ENCODE measurements around the gene ADM. TPM values are rescaled to one million over a fixed set of nuclear protein-coding genes. Genes with fewer than 3 reads are reported as not detected.

Gene ADM
- total RNA-seq, 2 donors from 2014 or later, result 20.8 to 21.9 TPM

- no peak for ATAC-seq
- intact Hi-C loops (cut with DNase I), result no loop called here
- no peak for DNase-seq
Measured at GRCh38 chr11:10288881-10289764, 15.8 kb upstream of the ADM start.

DNA sequence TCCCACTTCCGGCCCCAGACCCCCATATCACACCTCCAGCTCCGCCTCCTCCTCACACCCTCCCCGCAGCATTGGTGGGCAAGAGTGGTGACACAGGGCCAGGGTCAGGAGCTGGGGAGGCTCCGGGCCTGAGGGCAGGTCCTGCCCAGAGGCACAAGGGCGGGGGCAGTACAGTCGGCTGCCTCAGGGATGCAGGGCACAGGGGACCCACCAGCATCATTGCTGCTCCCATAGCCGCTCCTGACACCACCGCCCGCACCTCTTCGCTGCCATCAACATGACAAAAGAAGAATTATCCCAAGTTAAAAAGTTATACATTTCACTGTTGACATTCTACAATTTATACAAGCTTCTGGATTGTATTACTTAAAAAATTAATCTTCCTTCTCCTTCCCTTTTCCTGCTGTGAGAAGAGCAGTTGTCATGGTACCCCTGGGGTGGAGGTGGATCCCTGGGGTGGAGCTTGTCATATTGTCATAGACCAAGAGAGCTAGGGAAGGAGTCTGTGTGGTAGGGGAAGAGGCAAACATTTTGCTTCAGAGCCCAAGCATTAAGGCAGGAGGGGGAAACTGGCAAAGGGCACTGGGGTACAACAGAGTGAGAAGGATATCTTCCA lies 15.0 kb upstream of the ADM start:
- no peak for ATAC-seq
- no peak for DNase-seq
- intact Hi-C loops (cut with DNase I), result no loop called here

DNA sequence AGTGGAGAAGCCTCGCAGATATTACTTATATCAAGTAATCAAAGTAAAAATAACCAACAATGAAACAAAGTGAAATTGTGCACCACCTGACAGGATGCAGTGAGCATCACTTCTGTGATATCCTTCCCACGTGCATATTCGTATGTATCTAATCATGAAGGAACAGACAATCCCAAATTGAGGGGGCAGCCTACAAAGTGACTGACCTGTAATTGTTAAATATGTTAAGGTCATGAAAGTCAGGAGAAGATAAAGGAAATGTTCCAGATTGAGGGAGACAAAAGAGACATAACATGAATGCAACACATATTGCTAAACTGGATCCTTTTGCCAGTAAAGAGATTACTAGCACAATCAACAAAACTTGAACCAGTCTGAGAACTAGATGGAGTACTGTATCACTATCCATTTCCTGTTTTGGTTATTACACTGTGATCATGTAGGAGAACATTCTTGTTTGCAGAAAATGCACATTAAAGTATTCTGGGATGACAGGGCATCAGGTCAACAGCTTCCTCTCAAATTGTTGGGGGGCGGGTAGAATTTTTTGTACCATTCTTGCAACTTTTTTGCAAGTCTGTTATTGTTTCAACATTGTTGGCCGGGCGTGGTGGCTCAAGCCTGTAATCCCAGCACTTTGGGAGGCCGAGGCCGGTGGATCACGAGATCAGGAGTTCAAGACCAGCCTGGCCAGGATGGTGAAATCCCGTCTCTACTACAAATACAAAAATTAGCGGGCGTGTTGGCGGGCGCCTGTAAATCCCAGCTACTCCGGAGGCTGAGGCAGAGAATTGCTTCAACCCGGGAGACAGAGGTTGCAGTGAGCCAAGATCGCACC lies 12.9 kb upstream of the ADM start:
- no peak for ATAC-seq
- intact Hi-C loops (cut with DNase I), result no loop called here
- no peak for DNase-seq

GRCh38 chr11:10293423-10294289 lies 11.2 kb upstream of the ADM start, which contains the start of gene SBF2:
SBF2 (minus strand) TSS chr11:10294219; CDS start chr11:10294069, 150 bp downstream.
- peak; percentile 88 for DNase-seq
- ATAC-seq, result peak; percentile 92 to 96
- intact Hi-C loops (cut with DNase I), result no loop called here

GRCh38 chr11:10294290-10294953 lies 10.5 kb upstream of the ADM start:
- peak; percentile 47 for DNase-seq

GRCh38 chr11:10295064-10295901 lies 9.6 kb upstream of the ADM start:
- intact Hi-C loops (cut with DNase I), result no loop called here
- ATAC-seq, result no peak
- DNase-seq, result no peak

More at GRCh38 chr11:10294290-10294953, 10.5 kb upstream of the ADM start:
- intact Hi-C loops (cut with DNase I), result no loop called here
- peak; percentile 23 to 36 for ATAC-seq

GRCh38 chr11:10298342-10298741 lies 6.5 kb upstream of the ADM start:
- no peak for DNase-seq

GRCh38 chr11:10301656-10302358 lies 3.1 kb upstream of the ADM start:
- no peak for ATAC-seq
- intact Hi-C loops (cut with DNase I), result loop anchor here (10.0 kb wide), 2 partner anchors 97 to 687 kb away; no protein-coding TSS in a partner anchor
- DNase-seq, result no peak

More at GRCh38 chr11:10298342-10298741, 6.5 kb upstream of the ADM start:
- ATAC-seq, result no peak
- intact Hi-C loops (cut with DNase I), result no loop called here

GRCh38 chr11:10302359-10302743 lies 2.5 kb upstream of the ADM start:
- no peak for DNase-seq
- ATAC-seq, result peak in 1 of 2 donors; percentile 0
- intact Hi-C loops (cut with DNase I), result loop anchor here (10.0 kb wide), 2 partner anchors 98 to 688 kb away; no protein-coding TSS in a partner anchor

- ATAC-seq, result peak; percentile 16 to 41
Measured at GRCh38 chr11:10302744-10303557, 1.9 kb upstream of the ADM start.

DNA sequence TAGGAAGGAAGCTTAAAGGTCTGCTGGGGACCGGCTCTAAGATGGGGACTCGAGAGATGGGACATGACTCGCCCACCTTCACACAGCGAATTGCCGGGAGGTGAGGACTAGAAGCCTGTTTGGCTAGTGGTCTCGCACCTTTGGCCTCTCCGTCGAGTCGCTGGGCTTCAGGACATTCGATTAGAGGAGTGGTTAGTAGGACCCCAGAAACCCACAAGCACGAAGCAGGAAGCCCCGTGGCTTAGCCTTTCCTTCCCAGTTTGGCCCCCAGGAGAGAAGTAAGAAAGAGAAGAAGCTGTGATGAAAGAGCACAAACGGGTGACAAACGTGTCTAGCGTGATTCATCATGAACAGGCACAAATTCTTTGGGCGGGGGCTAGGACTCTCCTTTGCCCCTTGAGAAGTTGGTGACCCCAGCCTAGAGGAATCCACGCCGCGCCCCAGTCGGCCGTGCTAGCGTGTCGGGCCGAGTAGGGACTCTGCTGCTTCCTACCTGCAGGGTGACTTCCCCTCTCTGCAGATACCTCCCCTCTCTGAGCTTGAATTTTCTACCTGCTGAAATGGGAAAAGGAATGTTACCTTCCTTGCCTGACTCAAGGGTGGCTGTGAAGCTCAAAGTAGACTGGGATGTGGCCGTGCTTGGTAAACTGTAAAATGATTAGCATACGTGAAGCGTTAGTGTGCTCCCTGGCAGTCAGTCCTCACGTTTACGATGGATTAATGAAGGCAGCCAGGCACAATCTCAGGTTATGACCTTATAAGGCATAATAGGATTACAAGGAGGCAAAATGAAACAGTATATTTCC lies 1.1 kb upstream of the ADM start:
- ATAC-seq (no peak), DNase-seq (no peak)
- intact Hi-C loops (cut with DNase I), result loop anchor here (10.0 kb wide), 2 partner anchors 99 to 689 kb away; no protein-coding TSS in a partner anchor

More at GRCh38 chr11:10302744-10303557, 1.9 kb upstream of the ADM start:
- intact Hi-C loops (cut with DNase I), result loop anchor here (10.0 kb wide), 2 partner anchors 98 to 688 kb away; no protein-coding TSS in a partner anchor
- DNase-seq, result peak; percentile 85

GRCh38 chr11:10305262-10305963 lies 540 bp downstream of the ADM start:
- ATAC-seq (peak; percentile 10 to 24), DNase-seq (peak; percentile 44)
- intact Hi-C loops (cut with DNase I), result loop anchor here (5.0 to 10.0 kb wide), 4 partner anchors 98 to 691 kb away; no protein-coding TSS in a partner anchor

DNA sequence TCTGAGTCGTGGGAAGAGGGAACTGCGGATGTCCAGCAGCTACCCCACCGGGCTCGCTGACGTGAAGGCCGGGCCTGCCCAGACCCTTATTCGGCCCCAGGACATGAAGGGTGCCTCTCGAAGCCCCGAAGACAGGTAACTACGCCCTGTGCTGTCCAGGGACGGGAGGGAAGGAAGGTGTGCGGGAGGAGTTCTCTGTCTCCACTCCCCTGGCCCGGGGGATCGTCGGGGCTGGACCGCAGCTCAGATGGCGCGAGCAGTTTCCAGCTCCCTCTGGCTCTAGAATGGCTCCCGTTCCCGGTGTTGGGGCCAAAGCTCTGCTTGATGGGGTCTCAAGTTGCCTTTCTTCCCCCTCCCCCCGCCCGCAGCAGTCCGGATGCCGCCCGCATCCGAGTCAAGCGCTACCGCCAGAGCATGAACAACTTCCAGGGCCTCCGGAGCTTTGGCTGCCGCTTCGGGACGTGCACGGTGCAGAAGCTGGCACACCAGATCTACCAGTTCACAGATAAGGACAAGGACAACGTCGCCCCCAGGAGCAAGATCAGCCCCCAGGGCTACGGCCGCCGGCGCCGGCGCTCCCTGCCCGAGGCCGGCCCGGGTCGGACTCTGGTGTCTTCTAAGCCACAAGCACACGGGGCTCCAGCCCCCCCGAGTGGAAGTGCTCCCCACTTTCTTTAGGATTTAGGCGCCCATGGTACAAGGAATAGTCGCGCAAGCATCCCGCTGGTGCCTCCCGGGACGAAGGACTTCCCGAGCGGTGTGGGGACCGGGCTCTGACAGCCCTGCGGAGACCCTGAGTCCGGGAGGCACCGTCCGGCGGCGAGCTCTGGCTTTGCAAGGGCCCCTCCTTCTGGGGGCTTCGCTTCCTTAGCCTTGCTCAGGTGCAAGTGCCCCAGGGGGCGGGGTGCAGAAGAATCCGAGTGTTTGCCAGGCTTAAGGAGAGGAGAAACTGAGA lies 1.4 kb downstream of the ADM start:
- intact Hi-C loops (cut with DNase I), result loop anchor here (5.0 to 10.0 kb wide), 4 partner anchors 99 to 691 kb away; no protein-coding TSS in a partner anchor
- no peak for DNase-seq

More for the DNA sequence above, 1.4 kb downstream of the ADM start:
- no peak for ATAC-seq
